DMS 273 (cell line): ENCODE results near the gene RERE.

ENCODE experiments used
- DNase-seq: peaks from one replicate; lab custom pipeline; 2025; ENCODE audit not compliant: unreplicated experiment; lab: John Stamatoyannopoulos, UW

RERE gene

DNA sequence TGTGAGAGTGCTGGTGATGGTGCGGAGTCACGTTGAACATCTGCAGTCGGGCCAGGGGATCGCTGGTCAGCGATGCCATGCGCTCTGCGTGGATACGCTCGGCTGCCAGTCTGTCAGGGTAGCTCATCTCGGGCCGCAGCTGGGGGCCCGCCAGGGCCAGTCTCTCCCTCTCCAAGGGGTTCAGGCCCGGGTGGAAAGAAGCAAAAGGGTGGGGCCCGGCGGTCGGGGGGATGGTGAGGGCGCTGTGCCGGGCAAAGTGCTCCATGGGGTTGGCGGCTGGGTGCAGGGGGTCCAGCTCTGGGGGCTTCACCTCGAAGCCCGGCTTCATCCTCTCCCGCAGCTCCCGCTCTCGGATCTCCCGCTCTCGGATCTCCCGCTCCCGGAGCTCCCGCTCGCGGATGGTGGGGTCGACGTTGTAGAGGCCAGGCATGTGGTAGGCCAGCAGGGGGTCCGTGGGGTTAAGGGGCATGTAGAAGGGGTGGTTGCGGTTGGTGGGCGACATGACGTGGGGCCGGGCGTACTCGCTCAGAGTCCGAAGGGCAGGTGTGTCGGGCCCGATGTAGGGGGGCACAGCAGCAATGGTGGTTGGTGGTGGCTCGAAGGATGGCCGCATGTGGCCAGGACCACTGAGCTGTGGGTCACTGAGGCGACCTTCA, 459.1 kb downstream of the RERE start:
- DNase-seq, result no peak

DNA sequence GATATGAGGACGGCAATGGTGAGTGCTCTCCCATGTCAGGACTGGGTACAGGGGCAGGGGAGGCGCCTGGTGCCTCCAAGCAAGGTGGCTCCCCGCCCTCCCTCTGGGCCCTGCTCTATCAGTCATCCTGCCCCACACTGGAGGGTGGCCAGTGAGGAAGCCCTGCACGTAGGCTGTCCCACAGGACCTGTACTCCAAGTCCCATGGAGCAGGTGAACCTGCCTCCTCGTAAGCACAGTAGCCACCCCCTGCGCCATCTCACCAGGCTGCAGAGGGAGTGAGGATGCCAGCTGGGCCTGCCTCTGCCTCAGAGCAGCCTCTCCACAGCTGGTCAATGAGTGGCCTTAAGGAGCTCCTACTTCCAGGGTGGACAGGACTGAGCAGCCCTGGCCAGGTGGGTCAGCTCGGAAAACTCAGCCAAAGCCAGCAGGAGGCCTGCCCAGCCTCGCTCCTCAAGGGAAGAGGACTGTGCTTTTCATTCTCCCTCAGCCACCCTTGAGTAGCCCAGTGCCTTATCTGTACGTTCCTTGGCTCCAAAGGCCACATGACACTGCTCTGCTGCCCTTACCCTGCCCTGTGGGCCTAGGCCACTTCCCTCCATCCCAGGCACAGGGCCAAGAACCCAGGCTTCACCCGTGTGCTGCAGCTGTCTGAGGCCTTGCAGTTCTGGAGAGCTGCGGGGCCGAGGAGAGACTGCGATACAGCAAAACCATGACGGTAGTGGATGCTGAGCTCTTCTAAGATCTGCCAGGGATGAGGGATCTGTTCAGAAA, 459.9 kb downstream of the RERE start:
- DNase-seq, result no peak

DNA sequence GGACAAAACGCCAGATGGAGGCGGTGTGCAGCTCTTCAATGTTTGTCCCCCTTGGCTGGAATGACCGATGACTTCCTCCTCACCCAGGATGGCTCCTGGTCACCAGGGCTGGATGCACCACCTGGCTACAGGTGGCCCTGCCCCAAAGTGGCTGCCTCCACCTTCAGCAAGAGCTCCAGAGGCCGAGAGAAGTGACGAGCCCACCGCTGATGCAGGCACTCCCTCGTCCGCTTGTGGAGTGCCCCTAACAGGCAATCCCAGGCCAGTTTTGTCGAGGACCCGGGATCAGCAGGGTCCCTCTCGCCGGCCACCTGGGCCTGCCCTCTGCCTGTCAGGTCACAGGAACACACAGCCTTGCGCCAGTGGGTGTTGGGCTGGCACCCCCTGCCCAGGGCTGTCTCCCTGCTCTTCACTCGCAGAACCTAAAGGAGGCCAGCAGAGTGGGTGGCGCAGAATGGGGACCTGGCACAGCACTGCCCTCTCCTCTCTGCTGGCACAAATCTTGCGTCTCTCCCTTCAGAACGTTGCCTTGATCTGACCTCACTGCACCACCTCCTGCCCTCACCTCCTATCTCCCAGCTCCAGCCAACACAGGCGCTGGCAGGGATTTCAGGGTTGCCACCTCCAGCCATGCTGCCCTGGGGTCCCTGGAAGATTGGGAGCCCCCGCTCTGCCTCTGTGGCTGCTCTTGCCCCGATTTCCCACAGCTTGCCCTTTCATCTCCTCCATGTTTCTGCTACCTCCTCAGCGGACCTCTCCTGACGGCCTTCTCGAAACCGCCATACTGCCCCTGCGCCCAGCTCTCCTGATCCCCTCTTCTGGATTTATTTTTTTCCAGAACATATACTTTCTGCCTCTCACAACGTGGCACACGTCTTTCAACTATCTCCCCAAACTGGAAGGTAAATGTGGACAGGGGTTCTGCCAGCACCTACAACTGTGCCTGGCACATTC, 460.9 kb downstream of the RERE start:
- no peak for DNase-seq

DNA sequence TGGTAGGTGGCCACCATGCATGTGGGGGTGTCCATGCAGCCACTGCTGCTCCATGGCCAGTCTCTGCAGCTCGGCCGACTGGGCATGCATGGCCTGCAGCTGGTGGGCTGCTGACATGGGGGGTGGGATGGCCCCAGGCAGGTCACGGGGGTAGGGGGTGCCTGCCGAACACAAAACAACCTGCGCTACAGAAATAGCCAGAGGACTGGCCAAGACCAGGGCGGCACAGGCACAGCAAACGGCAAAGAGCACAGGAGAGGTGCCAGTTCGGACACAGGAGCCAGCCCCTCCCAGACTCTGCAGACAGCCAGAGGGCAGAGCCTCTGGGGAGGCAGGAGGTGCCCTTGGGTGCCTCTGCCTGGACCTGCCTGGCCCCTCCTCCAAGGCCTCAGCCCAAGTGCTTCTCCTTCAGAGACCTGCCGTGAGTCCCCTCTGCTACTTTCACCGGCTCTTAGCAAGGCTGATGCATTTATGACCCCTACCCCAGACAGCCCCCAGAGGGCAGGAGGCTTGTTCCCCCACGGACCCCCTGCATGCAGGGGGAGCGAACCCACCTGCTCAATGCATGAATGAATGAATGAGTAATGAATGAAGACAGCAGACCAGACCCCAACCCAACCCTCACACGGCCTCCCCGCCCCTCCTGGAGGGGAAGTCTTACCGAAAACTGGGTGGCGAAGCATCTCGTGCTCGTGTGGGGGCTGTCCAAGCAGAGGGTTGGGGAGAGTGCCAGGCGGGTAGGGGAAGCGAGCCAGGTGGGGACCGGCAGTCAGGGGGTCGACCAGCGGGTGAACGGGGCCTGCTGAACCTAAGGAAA, 461.8 kb downstream of the RERE start:
- no peak for DNase-seq

DNA sequence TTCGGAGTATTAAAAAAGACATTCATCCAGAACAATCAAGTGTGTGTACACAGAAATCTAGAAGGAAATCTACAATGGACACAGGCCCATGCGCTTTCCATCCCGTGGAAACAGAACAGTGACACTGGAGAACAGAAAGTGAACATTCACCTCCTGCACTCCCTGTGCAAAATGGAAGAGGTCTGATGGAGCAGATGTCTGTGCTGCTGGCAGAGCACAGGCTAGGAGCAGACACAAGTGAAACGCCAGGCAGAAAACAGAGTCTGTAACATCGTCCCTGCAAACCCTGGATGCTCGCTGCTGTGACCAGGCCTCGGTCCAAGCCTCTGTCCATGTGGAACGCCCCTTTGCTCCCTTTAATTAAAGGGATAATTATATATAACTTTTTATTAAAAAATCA, 463.4 kb downstream of the RERE start:
- no peak for DNase-seq

DNA sequence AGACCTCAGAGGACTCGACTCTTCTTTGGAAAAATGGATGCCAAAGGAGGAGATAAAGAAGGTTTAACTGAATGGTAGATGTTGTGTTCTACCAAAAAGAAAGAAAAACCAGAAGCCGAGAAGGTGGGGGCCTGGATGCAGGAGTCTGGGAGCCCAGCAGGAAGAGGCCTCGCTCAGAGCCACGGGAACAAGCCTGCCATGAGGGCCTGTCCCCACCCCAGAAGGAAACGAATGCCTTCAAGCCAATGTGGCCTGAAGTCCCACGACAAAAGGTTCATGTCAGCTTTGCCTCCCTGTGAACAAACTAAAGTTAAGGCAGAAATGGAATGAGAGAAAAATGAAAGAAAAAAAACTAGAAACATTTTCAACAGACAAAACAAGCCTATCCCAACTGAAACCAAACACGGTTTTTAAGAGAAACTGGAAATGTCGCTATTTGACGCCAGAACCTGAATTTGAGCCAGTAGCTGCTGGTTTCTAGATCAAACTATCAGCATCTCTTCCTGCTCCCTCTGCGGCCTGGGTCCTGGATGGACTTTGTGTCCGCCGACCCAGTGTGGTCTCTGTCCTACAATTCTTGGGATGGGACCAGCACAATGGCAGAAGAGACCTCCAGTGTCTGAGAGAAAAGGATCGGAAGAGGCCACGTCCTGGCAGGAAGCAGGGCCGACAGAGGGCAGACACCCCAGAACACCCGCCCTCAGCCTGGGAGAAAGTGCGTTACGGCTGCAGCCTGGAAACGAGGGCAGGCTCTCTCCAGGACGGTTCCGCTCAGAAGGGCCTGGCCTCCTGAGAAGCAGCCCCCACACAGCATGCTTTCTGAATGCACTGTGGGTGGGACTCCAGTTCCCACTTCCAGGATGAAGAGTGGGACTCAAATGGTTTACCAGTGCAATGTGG, 464.3 kb downstream of the RERE start:
- DNase-seq, result no peak

DNA sequence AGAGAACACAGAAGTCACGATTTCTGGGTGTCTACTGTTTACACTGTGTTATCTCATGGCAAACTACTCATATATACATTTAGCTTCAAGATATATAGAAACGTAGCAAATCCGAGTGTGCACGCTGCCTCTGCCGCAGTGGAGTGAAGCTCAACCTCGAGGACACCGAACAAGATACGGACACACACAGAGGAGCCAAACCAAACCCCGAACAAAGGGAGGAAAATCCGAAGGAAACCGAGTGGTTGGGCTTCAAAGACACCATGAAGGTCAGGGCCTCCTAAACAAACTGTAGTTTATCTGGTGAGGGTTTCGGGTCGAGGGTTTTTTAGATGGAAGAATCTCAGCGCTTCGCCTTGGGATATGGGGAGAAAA, 465.0 kb downstream of the RERE start:
- no peak for DNase-seq

DNA sequence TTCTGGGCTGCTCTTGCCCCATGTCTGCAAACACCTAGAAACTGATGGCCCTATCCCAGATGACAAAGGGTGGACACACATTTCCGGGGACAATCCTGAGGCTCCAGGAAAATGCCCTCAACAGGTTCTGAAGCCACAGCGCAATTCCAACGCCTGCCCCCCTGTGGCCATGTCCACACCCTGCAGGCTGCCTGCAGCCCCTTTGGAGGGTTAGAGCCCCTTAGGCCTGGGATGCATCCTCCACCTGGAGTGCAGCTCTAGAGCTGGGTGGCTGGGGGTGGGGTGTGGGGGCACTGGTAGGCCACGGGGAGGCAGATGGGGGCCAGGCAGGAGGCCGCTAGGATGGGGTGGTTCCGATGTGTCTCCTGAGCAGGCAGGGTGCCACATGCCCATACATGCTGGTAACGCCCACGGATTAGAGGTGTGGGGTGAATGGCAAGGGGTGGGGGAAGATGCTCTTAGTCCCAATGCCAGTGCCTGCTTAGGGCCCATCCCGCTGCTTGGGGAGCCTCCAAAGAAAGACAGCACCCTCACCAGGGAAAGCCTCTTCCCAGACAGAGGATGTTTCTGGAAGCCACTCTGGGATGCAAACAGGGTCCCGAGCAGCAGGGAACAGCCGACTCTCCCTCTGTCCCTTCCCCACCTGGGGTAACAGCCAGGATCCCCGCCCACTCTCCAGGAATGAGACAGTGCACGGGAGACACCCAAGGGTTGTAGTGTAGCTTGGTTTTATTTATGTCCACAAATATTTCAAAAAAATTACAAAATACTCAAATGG, 465.6 kb downstream of the RERE start:
- DNase-seq, result peak; percentile 58

DNA sequence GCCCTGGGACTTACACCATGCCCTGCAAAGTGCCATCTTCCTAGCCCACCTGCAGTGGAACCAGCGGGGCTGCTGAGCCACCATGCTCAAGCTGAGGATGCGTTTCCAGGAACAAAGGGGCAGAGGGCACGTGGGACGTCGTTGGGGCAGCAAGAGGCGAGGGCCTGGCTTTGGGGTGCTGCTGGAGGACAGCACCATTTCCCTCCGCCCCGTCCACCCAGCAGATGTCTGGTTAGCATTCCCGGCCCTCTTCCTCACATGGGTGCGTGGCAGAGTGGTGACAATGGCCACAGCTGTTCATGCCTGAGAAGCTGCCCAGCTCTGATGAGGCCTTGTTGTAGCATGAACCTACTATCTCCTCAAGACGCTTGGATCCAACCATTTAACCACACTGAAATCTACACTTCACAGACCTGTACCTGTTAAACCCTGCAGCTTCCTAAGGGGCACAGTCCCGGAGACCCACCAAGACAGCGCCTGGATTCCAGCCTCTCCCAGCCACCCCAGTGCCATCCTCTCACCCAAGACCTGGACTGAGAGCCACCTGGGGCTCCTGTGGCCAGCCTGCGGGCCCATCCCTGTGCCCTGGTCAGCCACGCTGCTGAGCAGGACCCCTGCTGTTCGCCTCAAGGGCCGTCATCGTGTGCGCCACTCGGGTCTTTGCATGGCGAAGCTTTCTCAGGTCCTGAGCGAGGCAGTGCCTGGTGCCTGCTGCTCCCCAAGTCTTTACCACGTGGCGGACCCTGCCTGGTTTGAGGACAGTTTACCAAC, 466.3 kb downstream of the RERE start:
- DNase-seq, result no peak

DNA sequence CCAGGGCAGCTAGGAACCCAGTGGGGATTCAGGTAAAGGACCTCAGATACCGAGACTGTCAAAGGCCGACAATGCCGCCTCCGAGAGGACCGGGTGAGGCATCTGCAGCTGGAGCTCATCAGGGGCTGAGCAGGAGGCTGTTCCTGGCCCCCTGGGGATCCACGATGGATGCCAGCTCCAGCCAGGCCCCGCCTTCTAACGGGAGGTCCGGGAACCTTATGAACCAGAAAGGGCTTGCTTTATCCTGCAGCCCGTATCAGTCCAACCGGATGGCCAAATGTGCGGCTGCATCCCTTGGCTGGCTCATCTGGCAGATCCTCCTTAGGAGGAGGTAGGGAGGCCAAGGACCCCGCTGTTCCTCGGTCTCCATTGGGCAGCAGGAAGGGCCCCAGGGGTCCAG, 467.5 kb downstream of the RERE start:
- DNase-seq, result peak; percentile 66

DNA sequence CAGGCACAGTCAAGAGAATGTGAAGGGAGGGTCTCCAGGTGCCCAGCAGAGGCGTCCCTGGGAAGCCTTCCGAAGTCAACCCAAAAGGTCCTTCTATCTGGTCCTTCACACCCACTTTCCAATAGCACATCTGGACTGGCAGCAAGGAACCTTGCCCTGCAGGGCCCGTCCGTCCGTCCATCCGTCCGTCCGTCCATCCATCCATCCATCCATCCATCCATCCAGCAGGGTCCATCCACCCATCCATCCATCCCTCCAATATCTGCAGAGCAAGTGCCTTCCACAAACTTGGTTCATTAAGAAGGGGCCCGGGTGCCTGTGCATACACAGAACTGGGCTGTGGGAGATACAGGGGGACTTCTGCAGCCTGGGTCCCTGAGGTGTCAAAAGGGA, 468.0 kb downstream of the RERE start:
- DNase-seq, result no peak

DNA sequence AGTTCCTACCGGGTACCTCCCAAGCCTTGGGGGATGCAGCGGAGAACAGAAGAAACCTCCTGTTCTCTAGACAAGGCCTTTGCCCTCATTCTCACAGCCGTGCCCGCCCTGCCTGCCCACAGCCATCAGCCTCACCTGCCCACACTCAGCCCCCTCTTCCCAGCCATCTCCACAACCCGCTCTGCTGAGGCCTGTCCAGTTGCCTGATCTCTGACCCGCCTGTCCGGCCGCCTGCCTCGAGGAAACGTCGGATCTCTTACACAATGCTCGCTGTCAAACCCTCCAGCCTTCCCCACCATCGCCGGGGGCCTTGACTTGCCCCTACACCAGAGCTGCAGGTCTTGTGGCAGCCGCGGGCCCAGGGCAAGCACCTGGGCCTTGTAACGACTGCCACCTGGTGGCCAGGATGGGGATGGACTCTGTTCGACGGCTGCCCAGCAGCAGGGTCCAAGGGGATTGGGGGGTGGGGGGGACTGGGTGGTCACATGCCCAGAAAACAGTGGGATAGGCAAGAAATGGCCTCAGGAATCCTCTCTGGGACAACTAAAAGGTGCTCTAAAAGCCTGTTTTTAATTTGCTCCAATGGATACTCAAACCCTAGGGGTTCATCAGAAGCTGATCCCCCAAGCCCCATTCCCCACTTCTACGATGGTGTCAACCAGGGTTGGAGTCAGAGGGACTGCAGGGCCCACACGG, 468.5 kb downstream of the RERE start:
- peak; percentile 79 for DNase-seq

DNA sequence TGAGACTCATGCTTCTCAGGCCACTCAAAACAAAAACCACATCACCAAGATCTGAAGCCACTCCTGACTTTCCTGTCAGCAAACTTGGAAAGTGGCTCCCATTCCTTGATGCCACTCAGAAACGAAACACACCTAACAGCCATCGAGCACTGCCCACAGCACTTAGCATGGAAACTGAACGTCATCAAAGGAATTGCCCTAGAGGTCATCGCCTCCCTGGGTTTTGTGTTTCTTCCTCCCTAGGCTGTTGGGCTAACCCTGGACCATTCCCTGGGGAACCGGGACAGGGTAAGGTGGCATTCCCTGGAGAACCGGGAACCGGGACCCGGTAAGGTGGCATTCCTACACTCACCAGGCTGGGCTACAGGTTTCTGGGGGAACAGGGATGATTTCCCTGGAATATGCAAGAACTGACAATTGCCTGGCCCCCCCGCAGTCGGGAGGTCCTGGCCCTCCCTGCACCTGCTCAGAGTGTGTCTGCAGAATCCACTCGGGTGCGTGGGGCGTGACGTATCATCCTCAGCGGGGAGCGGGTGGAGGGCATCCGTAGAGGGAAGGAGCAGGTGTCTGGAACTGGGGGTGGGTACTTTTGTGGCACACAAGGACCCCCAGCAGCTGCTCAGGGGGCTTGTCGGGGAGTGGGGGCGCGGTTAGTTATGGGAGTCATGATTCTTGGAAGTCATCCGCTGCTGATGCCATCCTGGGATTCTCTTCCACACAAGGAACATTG, 469.2 kb downstream of the RERE start:
- DNase-seq, result no peak

DNA sequence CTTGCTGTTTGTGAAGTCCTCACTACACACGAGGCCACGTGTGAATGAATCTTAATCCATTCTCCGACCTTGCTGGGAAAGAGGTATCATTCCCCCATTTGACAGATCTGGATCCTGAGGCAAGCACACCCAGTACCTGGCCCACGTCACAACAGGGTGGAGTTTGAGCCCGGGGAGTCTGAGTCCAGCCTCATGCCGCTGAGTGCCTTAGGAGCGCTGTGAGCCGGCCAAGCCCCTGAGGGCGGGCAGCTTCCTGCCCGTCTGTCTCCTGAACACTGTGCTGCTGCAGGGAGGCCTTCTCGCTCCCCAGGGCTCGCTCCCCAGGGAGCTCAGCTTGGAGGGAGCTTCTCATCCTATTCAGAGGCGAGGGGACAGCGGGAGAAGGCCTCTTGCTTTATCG, 469.8 kb downstream of the RERE start:
- DNase-seq, result no peak

DNA sequence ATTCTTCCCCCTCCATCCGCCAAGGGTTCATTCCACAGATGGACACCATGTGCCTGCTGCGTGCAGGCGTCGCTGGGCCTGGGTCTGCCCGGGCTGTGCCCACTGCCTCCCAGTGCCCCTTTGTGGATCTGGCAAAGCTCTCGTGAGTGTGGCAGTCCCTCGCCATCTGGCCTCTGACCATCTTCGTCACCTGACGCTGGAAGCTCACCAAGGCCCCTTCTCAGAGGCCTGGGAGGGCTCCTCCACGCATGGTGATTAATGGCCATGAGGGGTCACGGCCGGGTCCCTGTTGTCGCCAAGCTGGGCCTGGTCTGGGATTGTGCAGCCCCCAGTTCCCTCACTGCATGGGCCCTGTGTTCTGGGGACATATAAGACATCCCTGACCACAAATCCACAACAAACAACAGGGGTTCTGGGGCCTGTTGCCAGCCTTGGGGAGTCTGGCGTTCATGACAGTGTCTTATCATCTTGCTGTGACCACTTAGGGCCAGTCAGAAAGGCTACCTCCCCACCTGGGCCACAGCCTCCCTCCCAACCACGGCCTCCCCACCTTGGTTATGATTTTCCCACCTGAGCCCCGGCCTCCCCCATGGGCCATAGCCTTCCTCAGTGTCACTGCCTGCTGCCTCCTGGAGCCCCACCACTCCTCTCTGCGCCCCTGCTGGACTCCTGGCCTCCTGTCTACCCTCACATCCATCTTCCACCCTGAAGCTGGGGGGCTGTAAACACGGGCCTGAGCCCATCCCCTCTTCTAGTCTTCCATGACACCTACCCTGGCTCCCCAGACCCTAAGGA, 471.6 kb downstream of the RERE start:
- DNase-seq, result no peak

DNA sequence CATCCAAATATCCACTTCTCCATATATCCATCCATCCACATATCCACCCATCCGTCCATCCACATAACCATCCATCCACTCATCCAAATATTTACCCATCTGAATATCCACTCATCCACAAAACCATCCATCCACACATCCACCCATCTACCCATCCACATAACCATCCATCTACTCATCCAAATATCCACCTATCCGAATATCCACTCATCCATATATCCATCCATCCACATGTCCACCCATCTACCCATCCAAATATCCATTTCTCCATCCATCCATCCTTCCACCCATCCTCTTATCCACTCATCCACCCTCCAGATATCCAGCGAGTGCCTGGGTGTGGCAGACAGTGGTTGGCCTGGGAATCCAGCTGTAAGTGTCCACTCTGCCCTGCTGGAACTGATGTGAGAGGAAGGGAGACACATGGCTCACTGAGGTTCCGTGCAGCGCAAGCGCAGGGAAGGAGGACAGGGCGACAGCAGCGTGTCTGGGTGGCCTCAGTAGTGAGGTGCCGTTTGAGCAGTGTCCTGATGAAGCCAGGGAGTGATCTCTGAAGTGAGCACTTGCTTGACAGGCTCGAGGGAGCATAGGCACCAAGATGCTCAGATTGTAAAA, 472.4 kb downstream of the RERE start:
- DNase-seq, result no peak
